Fibroblast of pulmonary artery (primary cell): ENCODE measurements around the gene SFR1.
A peak's percentile ranks its signal among the peaks of the same experiment; 100 is the strongest.

Experiments
- DNase-seq: peaks from one replicate; pipeline ENCODE4 v3.0.0-alpha.2; 2010; ENCODE audit warnings: low read depth
- H3K4me3 ChIP-seq: replicated peaks from 2 replicates; pipeline ENCODE4 v1.5.1; 2011; ENCODE audit warnings: low read depth, mild to moderate bottlenecking, control low read depth, low read length, moderate library complexity
- CTCF ChIP-seq: IDR thresholded peaks from 2 replicates; pipeline ENCODE4 v1.5.1; 2011; ENCODE audit warnings: mild to moderate bottlenecking, control low read depth, low read length, inconsistent platforms; ENCODE audit errors: missing control alignments

The SFR1 gene

GRCh38 chr10:104096692-104097091, 25.3 kb upstream of the SFR1 start:
- TF ChIP-seq CTCF, result no peak

GRCh38 chr10:104098358-104098925, 23.5 kb upstream of the SFR1 start:
- peak; percentile 38 for DNase-seq
- no peak overlapping the region for H3K4me3 ChIP-seq
- TF ChIP-seq CTCF, result no peak

More at GRCh38 chr10:104096692-104097091, 25.3 kb upstream of the SFR1 start:
- no peak overlapping the region for H3K4me3 ChIP-seq
- DNase-seq, result no peak

- TF ChIP-seq CTCF, result no peak
- peak; percentile 54 for DNase-seq
- no peak overlapping the region for H3K4me3 ChIP-seq
These were observed 22.7 kb upstream of the SFR1 start for GRCh38 chr10:104099269-104099668.

GRCh38 chr10:104099941-104100340, 22.0 kb upstream of the SFR1 start:
- DNase-seq, result no peak
- no peak overlapping the region for H3K4me3 ChIP-seq
- no peak for TF ChIP-seq CTCF

- H3K4me3 ChIP-seq, result no peak overlapping the region
- no peak for TF ChIP-seq CTCF
- DNase-seq, result no peak
These were observed 21.2 kb upstream of the SFR1 start for GRCh38 chr10:104100795-104101194.

- no peak overlapping the region for H3K4me3 ChIP-seq
- no peak for TF ChIP-seq CTCF
- no peak for DNase-seq
These were observed 20.1 kb upstream of the SFR1 start for GRCh38 chr10:104101902-104102301.

GRCh38 chr10:104103956-104104355, 18.0 kb upstream of the SFR1 start:
- no peak for TF ChIP-seq CTCF
- no peak for DNase-seq
- H3K4me3 ChIP-seq, result no peak overlapping the region
